Stimulated activated CD8-positive, alpha-beta memory T cell treated with anti-CD3 and anti-CD28 coated beads, Interleukin-4, amount 100 ng/mL, for 4 hours (primary cell): ENCODE measurements around the gene JAKMIP1.

Experiments
- DNase-seq, 2 donors: peaks; one replicate each; pipeline ENCODE4 v3.0.0-alpha.2; 2020; ENCODE audit warnings: low read depth in 2 of 2, low spot score in 1 of 2

JAKMIP1 gene

DNA sequence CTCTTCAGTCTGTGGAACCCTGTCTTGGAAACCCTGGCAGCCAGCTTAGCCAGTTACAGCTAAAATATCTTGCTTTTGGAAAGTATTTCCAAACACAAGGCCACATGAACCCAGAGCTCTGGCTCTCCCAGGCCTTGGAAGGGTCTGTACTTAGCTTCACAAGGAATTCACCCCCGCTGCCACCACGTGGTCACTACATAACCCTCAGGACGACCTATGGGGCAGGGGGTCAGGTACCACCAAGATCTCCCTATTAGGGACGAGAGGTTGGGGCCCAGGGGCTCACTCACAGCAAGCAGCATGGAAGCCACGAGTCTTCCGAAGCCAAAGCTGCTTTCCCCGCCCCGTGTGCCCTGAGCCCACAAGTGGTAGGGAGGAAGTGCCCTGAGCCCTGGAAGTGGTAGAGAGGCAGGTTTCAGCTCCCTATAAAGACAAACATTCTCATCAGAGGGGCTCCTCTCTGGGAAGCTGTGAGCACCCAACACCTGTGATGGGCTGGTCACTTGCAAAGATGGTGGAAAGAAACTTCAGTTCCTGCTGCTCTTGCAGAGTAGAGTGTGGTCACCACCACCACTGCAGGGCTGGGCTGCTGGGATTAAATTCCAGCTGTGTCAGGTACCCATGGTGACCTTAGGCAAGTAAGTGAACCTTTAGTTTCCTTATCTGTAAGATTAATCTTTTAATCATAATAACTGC is 4.7 kb upstream of the JAKMIP1 start:
- DNase-seq: no peak

GRCh38 chr4:6204098-6204497 is 3.7 kb upstream of the JAKMIP1 start:
- DNase-seq: no peak

- no peak for DNase-seq
Measured at GRCh38 chr4:6201580-6202091, 1.3 kb upstream of the JAKMIP1 start.

- DNase-seq: no peak
Measured at GRCh38 chr4:6200922-6201362, 593 bp upstream of the JAKMIP1 start.

- no peak for DNase-seq
Measured at GRCh38 chr4:6199422-6199921, 877 bp downstream of the JAKMIP1 start.

DNA sequence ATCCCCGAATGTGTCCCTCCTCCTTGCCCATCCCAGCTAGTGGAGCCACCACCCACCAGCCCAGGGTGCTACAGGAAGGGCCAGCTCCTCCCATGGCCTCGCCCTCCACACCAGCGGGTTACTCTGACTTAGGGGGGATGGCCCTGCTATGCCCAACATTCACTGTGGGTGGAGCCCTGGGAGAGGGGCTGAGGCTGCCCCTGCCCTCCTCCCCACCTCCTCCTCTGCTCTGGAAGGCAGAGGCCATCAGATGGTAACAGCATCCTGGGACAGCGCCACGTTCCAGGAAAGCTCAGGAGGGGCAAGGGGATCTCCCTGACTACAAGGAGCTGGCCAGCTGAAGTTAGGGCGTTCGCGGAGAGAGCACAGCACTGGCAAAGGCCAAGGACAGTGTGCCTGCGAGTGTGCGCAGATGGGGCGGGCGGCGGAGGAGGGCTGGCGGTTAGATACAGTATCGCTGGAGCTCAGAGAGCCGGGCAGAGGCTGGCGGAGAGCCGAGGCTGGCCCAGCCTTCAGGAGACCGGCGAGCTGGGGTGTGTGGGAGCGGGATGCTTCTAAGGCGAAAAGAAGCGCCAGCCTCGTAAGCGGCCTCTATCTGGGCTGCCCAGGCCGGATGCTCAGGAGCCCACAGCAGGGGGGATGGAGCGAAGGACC is 1.5 kb downstream of the JAKMIP1 start:
- no peak for DNase-seq

- peak in 1 of 2 donors; percentile 64 for DNase-seq
Measured at GRCh38 chr4:6198278-6198677, 2.1 kb downstream of the JAKMIP1 start.

- no peak for DNase-seq
Measured at GRCh38 chr4:6197433-6198174, 2.7 kb downstream of the JAKMIP1 start.

- no peak for DNase-seq
Measured at GRCh38 chr4:6196871-6197270, 3.5 kb downstream of the JAKMIP1 start.

DNA sequence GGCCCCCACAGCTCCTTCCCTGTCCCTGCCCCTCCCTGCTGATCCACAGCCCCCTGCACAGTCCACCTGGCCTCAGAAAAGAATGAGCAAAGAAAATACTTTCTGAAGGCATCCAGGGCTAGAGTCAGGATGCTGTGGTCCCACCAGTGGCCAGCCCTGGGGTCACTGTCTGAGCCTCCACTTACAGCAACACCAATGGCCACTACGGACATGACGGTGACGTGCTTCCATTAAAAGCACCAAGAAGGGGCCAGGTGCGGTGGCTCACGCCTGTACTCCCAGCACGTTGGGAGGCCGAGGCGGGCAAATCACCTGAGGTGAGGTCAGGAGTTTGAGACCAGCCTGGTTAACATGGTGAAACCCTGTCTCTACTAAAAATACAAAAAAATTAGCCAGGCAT is 4.0 kb downstream of the JAKMIP1 start:
- no peak for DNase-seq

DNA sequence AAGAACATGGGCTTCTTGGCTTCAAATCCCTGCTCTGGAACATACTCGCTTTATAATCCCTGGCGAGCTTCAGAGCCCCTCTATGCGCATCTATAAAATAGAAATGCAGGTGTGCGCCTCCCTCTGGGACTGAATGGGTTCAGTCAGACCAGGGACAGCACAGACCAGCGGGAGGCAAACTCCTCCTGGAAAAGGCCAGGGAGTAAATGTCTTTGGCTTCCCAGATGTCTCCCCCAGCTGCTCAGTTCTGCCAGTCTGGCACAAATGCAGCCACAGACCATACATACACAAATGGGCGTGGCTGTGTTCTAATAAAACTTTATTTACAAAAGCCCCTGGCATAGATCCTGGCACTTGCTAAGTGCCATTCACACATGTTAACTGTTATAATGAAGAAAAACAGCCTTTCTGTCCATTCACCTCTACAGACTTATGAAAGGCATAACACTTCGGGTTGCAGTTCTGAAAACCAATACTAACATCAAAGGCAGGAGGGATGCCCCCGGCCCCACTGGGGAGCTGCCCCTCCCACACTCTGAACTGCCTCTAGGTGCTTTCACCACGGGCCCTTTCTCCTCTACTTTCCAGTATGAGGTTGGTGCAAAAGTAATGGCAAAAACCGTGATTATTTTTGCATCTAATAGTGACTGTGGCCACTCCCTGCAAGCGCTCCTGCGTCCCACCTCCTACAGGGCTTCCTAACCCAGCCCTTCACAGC is 4.6 kb downstream of the JAKMIP1 start:
- DNase-seq: no peak

GRCh38 chr4:6194458-6195195 is 5.7 kb downstream of the JAKMIP1 start:
- no peak for DNase-seq

DNA sequence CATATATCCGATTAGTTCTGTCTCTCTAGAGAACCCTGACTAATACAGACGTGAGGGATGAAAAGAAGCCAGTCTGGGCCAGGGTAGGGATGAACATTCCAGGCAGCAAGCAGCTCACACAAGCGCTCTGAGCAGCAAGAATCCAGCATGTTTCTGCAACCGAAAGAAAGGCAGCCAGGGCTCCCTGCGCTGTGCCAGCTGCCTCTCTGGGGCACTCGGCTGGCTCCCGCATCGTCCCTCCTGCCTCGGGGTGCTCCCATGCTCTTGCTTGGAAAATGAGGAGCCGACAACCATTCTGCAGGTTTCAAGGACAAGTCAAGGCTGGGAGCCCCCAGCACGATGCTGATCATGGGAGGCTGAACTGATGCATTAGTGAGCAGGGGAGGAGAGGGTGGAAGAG is 7.0 kb downstream of the JAKMIP1 start:
- no peak for DNase-seq

DNA sequence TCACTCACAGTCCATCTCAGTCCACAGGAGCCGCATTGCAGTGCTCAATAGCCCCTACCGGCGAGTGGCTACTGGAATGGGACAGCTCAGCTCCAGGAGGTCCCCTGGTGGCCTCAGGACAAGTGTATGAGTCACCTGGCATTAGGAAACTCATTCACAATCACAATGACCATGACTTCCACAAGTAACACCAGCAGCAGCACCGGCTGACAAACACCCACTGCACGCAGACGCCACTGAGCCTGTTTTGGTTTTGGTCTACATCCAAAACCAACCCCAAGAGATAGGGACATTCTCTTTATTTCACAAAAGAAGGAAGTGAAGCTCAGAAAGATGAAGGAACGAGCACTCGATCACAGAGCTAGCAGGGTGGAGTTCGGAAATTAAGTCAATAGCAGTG is 8.1 kb downstream of the JAKMIP1 start:
- DNase-seq: no peak

DNA sequence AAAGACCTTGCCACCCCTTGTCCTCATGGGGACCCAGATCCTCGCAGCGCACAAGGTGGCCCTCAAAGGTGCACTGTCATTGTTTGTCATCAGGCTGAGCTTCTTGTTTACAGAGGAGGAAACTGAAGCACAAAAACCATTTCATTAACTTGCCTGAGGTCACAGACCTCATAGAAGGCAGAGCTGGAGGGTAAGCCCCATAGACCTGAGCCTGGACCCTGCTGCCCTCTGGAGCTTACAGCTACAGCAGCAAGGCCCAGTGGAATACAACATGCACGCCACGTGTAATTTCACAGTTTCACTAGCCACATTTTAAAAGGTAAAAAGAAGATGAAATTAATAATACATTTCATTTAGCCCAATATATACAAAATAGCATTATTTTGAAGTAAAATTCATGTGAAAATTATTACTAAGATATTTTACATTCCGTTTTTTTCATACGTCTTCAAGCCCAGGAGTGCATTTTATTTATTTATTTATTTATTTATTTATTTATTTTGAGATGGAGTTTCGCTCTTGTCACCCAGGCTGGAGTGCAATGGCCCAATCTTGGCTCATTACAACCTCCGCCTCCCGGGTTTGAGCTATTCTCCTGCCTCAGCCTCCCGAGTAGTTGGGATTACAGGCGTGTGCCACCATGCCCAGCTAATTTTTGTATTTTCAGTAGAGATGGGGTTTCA is 8.8 kb downstream of the JAKMIP1 start:
- no peak for DNase-seq

DNA sequence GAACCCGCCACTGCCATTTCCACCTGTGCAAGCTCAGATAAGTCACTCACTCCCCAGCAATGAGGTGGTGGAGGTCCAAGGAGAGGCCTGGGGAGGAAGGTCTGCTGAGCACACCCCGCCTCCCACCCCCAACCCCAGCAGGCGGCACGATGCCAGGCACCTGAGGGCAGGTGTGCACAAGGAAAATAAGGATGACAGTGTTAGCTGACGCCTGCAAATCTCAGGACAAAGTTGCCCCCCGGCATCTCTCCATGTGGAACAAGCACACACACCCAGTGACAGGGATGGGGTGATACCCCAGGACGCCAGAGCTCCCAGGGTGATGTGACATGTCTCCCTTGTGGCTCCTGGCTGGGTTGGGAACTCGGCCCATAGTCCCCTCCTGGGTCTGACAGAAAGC is 9.9 kb downstream of the JAKMIP1 start:
- DNase-seq: no peak

- no peak for DNase-seq
Measured at GRCh38 chr4:6189511-6189910, 10.8 kb downstream of the JAKMIP1 start.

GRCh38 chr4:6188687-6189305 is 11.6 kb downstream of the JAKMIP1 start:
- no peak for DNase-seq

GRCh38 chr4:6184169-6184568 is 16.2 kb downstream of the JAKMIP1 start:
- DNase-seq: no peak
